Right lobe of liver (tissue), 4 donors: ENCODE results near the gene PKD1.

Source experiments
- CTCF ChIP-seq, 4 donors: fragments of 200-600 bp in 3 of 4; fragments of 450-650 bp in 1 of 4; IDR thresholded peaks; one replicate each; pipeline versions ENCODE4 v1.5.1 to v1.8.0; 2016 to 2022; ENCODE audit warnings: antibody characterized with exemption in 4 of 4, mild to moderate bottlenecking in 2 of 4
- POLR2A ChIP-seq: fragments of 450-650 bp; IDR thresholded peaks from one replicate; pipeline ENCODE4 v1.6.1; 2017; ENCODE audit warnings: antibody characterized with exemption, mild to moderate bottlenecking
- donor health status: DM: no; HTN: no; CAD: no.
- donor health status: DM: no; HTN: no; CAD: no.
- donor health status: DM: no; HTN: yes; CAD: no.

GRCh38 chr16:2054543-2055245, 81.0 kb downstream of the PKD1 start:
- TF ChIP-seq CTCF (IDR thresholded peaks at IDR 0.05) (no peak), POLR2A (no peak)
